OCI-LY7 (cell line): ENCODE measurements around the gene ZNF786.

ENCODE experiments used
- CTCF ChIP-seq: fragments of 200-600 bp; sonication (generic); conservative IDR thresholded peaks from 2 replicates; pipeline ENCODE4 v1.5.1; 2014; ENCODE audit warnings: mild to moderate bottlenecking, antibody characterized with exemption, low read length, moderate library complexity, mixed read lengths
- EZH2phosphoT487 ChIP-seq: fragments of 200-600 bp; sonication (generic); IDR thresholded peaks from 2 replicates; pipeline ENCODE4 v1.6.1; 2018; ENCODE audit warnings: low read depth, borderline replicate concordance, mild to moderate bottlenecking, mixed run types, antibody characterized with exemption, low read length, moderate library complexity, mixed read lengths

GRCh38 chr7:149071182-149071635 lies 19.3 kb downstream of the ZNF786 start:
- TF ChIP-seq CTCF = no peak
- TF ChIP-seq EZH2phosphoT487 = no peak
